HG02970 (cell line): ENCODE measurements around the gene AP1G2.

Source experiments
- ATAC-seq: cut with Tn5 transposase; IDR thresholded peaks from one replicate; pipeline ENCODE4 v1.9.1; 2021; ENCODE audit warnings: mild to moderate bottlenecking, moderate library complexity, moderate number of reproducible peaks; ENCODE audit not compliant: unreplicated experiment, low FRiP score

The AP1G2 gene

GRCh38 chr14:23520899-23521533, 46.6 kb downstream of the AP1G2 start:
- ATAC-seq = no peak

- no peak for ATAC-seq
Measured at GRCh38 chr14:23518709-23519108, 48.9 kb downstream of the AP1G2 start.

- ATAC-seq = no peak
Measured at GRCh38 chr14:23517650-23518326, 49.8 kb downstream of the AP1G2 start.

- no peak for ATAC-seq
Measured at GRCh38 chr14:23514644-23514957, 53.0 kb downstream of the AP1G2 start.

DNA sequence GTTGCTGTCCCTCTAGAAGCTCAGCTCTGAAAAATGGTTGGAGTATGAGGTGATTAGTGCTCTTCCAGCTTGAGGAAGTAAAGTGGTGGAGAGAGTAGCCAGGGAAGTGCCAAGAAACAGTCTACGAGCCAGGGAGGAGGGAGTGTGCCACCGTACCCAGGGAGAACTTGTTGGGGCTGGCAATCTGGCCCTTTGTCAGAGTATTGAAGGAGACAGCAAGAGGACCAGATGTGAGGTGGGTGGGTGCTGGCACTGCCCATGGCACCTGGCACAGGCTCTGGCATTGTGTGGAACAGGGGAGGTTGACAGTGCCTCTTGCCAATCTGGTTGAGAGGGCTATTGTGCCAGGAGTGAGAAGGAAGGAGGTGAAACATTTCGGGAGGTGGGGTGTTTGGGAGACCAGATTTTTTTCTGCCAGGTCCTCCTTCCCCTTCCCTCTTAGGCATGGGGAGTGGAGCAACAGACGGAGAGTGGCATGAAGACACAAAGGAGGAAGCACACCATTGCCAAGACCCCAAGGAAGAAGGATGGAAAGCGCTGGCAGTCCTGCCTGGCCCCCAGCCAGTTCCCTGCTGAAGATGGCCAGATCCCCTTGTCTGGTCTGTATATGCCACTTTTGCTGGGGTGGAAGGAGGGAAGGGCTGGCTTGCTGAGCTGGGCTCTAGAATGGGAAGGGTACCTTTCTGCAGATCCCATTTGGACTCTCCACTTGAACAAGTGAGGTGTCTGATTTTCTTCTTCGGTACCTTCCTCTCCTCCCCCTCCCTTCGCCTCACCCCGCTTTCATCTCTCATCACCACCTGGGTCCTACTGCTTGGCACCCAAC, 53.6 kb downstream of the AP1G2 start:
- no peak for ATAC-seq

DNA sequence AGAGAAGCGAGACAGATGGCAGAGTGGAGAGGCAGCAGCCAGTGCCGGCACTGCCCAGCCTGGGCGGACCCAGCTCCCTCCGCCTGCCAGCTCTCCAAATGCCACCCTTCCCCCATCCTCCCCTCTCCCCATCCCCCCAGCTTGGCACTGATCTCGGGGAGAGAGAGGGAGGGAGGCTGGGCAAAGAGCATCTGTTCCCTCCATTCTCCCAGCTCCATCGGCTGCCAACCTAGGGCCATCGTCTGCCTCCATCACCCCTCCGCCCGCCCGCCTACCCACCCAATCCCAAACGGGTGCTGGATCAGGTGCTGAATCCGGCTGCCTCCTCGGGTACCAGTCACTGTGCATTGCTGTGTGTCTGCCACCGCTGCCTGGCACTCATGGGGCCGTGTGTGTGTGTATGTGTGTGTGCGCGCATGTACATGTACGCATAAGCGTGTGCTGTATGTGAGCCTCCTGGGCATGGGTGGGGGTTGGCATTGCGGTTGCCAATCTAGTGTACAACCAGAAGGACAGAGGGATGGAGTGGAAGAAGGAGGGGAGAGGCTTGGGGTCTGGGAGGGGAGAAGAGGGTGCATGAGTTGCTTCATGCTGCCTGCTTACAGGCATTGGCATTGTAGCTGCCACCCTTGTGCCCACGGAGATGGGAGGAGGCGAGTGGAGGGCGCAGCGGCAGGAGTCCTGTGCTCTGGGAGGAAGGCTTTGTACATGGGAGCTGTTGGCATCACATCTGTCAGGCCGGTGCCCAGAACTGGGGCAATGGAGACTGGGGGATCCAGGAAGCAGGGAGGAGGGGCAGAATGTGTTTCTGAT, 54.4 kb downstream of the AP1G2 start:
- no peak for ATAC-seq

- ATAC-seq = no peak
Measured at GRCh38 chr14:23512156-23512555, 55.4 kb downstream of the AP1G2 start.
